ENCODE data around the gene LDLRAD2. TPM values are rescaled to one million over a fixed set of nuclear protein-coding genes. Genes with fewer than 3 reads are reported as not detected.

Gene LDLRAD2
- total RNA-seq (under 1 TPM in 1 of 2 donors, not detected in 1; 0.23 TPM), polyA plus RNA-seq (1 to 10 TPM in 1 of 2 donors, under 1 TPM in 1; 0.12 to 2.7 TPM)

DNA sequence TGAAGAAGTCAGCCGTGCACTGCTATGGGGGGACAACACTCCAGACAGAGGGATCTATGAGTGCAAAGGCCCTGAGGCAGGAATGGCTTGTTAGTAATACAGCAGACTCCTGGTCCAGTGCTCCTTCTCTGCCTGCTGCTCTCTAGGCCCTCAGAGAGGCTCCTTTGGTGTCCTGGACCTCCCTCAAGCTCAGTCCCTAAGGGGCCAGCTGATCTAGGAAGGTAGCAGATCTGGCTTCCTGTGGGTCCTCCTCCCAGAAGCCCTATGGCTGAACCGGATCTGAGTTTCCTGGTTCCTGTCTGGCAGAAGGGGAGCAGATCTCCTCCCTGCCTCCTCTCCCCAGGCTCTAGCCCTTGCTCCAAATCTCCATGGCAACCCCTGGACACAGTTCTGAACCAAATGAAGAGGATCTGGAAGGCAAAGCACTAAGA lies at the start of gene LDLRAD2:
Gene LDLRAD2 (plus strand): TSS at position 391 of the 431 bp plus-strand sequence. CDS start 187 bp downstream, outside the sequence.
- WGBS = 77% methylated on average over 2 of the region's 2 CpGs
- no peak within 1 kb of the TSS for H3K27ac ChIP-seq (ENCODE audit: low read depth in 1 of 2, low read length in 2 of 2)
- no peaks in the 10 kb centered on the region for H3K36me3 ChIP-seq (ENCODE audit: control insufficient read depth in 4 of 4, insufficient read depth in 3 of 4, low read depth in 1 of 4, low read length in 3 of 4)
- DNase-seq (ENCODE audit: low spot score) = no peak
- H3K4me1 ChIP-seq (ENCODE audit: control insufficient read depth in 4 of 4, insufficient read depth in 4 of 4, low read length in 3 of 4) = peaks cover 0 to 8% (median 0%) of the 10 kb centered on the region in 4 donors
- H3K9ac ChIP-seq (ENCODE audit: low read depth in 1 of 2, low read length in 2 of 2) = no peak within 1 kb of the TSS
- H3K4me3 ChIP-seq (ENCODE audit: low read depth in 1 of 3, low read length in 3 of 3) = no peak within 1 kb of the TSS
- H3K27me3 ChIP-seq (ENCODE audit: control insufficient read depth in 4 of 4, insufficient read depth in 4 of 4, low read length in 3 of 4) = no peaks in the 10 kb centered on the region
- TF ChIP-seq, protein P1, sequence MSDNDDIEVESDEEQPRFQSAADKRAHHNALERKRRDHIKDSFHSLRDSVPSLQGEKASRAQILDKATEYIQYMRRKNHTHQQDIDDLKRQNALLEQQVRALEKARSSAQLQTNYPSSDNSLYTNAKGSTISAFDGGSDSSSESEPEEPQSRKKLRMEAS (IDR thresholded peaks at IDR 0.05) = no peak
- TF ChIP-seq, protein P2, sequence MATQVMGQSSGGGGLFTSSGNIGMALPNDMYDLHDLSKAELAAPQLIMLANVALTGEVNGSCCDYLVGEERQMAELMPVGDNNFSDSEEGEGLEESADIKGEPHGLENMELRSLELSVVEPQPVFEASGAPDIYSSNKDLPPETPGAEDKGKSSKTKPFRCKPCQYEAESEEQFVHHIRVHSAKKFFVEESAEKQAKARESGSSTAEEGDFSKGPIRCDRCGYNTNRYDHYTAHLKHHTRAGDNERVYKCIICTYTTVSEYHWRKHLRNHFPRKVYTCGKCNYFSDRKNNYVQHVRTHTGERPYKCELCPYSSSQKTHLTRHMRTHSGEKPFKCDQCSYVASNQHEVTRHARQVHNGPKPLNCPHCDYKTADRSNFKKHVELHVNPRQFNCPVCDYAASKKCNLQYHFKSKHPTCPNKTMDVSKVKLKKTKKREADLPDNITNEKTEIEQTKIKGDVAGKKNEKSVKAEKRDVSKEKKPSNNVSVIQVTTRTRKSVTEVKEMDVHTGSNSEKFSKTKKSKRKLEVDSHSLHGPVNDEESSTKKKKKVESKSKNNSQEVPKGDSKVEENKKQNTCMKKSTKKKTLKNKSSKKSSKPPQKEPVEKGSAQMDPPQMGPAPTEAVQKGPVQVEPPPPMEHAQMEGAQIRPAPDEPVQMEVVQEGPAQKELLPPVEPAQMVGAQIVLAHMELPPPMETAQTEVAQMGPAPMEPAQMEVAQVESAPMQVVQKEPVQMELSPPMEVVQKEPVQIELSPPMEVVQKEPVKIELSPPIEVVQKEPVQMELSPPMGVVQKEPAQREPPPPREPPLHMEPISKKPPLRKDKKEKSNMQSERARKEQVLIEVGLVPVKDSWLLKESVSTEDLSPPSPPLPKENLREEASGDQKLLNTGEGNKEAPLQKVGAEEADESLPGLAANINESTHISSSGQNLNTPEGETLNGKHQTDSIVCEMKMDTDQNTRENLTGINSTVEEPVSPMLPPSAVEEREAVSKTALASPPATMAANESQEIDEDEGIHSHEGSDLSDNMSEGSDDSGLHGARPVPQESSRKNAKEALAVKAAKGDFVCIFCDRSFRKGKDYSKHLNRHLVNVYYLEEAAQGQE (IDR thresholded peaks at IDR 0.05) = no peak
- no peak for TF ChIP-seq HNF4G (IDR thresholded peaks at IDR 0.05)
- no peak for TF ChIP-seq HNF4A (conservative IDR thresholded peaks at IDR 0.05)
- no peak for TF ChIP-seq GABPA (IDR thresholded peaks at IDR 0.05 in 1 of 2, conservative IDR thresholded peaks at IDR 0.05 in 1 of 2)
- TF ChIP-seq, protein P3, sequence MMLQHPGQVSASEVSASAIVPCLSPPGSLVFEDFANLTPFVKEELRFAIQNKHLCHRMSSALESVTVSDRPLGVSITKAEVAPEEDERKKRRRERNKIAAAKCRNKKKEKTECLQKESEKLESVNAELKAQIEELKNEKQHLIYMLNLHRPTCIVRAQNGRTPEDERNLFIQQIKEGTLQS (IDR thresholded peaks at IDR 0.05) = no peak
- H3K9me3 ChIP-seq (ENCODE audit: control insufficient read depth in 4 of 4, low read length in 3 of 4) = no peaks in the 10 kb centered on the region

GRCh38 chr1:21763236-21763635 lies 48.8 kb upstream of the LDLRAD2 start:
- H3K27ac ChIP-seq (ENCODE audit: low read depth in 1 of 2, low read length in 2 of 2) = no peak overlapping the region
- H3K4me1 ChIP-seq (ENCODE audit: control insufficient read depth in 4 of 4, insufficient read depth in 4 of 4, low read length in 3 of 4) = peaks cover 0 to 9% (median 3%) of the 10 kb centered on the region in 4 donors
- TF ChIP-seq FOXA1 (IDR thresholded peaks at IDR 0.05) (no peak), GABPA (IDR thresholded peaks at IDR 0.05 in 1 of 2, conservative IDR thresholded peaks at IDR 0.05 in 1 of 2) (no peak)
- WGBS = 94% methylated on average over 10 of the region's 10 CpGs
- no peak for DNase-seq (ENCODE audit: low spot score)
- H3K9ac ChIP-seq (ENCODE audit: low read depth in 1 of 2, low read length in 2 of 2) = no peak overlapping the region
- no peaks in the 10 kb centered on the region for H3K9me3 ChIP-seq (ENCODE audit: control insufficient read depth in 4 of 4, low read length in 3 of 4)
- H3K36me3 ChIP-seq (ENCODE audit: control insufficient read depth in 4 of 4, insufficient read depth in 3 of 4, low read depth in 1 of 4, low read length in 3 of 4) = no peaks in the 10 kb centered on the region
- no peaks in the 10 kb centered on the region for H3K27me3 ChIP-seq (ENCODE audit: control insufficient read depth in 4 of 4, insufficient read depth in 4 of 4, low read length in 3 of 4)
- no peak overlapping the region for H3K4me3 ChIP-seq (ENCODE audit: low read depth in 1 of 3, low read length in 3 of 3)

DNA sequence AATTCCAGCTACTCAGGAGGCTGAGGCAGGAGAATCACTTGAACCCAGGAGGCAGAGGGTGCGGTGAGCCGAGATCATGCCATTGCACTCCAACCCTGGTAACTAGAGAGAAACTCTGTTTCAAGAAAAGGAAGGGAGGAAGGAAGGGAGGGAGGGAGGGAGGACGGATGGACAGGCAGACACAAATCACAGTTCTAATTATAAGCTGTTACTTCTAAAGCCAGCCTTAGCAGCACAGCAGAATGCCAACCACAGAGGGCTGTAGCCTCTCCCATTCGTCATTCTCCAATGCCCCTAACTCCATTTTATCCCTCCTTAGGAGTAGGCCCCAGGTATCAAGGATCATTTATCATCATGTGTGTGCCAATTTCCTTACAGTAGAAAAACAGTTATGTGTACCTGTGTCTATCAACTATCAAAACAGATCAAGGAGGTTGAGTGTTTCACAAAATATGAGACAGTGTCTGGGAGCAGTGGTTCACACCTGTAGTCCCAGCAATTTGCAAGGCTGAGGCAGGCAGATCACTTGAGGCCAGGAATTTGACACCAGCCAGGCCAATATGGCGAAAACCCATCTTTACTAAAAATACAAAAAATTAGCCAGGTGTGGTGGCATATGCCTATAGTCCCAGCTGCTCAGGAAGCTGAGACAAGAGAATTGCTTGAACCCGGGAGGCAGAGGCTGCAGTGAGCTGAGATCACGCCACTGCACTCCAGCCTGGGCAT lies 48.2 kb upstream of the LDLRAD2 start:
- Histone ChIP-seq H3K9ac (ENCODE audit: low read depth in 1 of 2, low read length in 2 of 2) (no peak overlapping the region), H3K36me3 (ENCODE audit: control insufficient read depth in 4 of 4, insufficient read depth in 3 of 4, low read depth in 1 of 4, low read length in 3 of 4) (no peaks in the 10 kb centered on the region), H3K27ac (ENCODE audit: low read depth in 1 of 2, low read length in 2 of 2) (no peak overlapping the region), H3K4me3 (ENCODE audit: low read depth in 1 of 3, low read length in 3 of 3) (no peak overlapping the region), H3K27me3 (ENCODE audit: control insufficient read depth in 4 of 4, insufficient read depth in 4 of 4, low read length in 3 of 4) (no peaks in the 10 kb centered on the region), H3K9me3 (ENCODE audit: control insufficient read depth in 4 of 4, low read length in 3 of 4) (no peaks in the 10 kb centered on the region), H3K4me1 (ENCODE audit: control insufficient read depth in 4 of 4, insufficient read depth in 4 of 4, low read length in 3 of 4) (peaks cover 0 to 9% (median 3%) of the 10 kb centered on the region in 4 donors)
- DNase-seq (ENCODE audit: low spot score) = no peak
- TF ChIP-seq, protein P3 (IDR thresholded peaks at IDR 0.05) = no peak
- TF ChIP-seq YY1 (IDR thresholded peaks at IDR 0.05) (no peak), HNF4A (conservative IDR thresholded peaks at IDR 0.05) (no peak), GABPA (IDR thresholded peaks at IDR 0.05 in 1 of 2, conservative IDR thresholded peaks at IDR 0.05 in 1 of 2) (no peak), EGR1 (IDR thresholded peaks at IDR 0.05; ENCODE audit: low read depth in 2 of 2) (no peak), FOXA1 (IDR thresholded peaks at IDR 0.05) (no peak)
- TF ChIP-seq, protein P4, sequence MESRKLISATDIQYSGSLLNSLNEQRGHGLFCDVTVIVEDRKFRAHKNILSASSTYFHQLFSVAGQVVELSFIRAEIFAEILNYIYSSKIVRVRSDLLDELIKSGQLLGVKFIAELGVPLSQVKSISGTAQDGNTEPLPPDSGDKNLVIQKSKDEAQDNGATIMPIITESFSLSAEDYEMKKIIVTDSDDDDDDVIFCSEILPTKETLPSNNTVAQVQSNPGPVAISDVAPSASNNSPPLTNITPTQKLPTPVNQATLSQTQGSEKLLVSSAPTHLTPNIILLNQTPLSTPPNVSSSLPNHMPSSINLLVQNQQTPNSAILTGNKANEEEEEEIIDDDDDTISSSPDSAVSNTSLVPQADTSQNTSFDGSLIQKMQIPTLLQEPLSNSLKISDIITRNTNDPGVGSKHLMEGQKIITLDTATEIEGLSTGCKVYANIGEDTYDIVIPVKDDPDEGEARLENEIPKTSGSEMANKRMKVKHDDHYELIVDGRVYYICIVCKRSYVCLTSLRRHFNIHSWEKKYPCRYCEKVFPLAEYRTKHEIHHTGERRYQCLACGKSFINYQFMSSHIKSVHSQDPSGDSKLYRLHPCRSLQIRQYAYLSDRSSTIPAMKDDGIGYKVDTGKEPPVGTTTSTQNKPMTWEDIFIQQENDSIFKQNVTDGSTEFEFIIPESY (IDR thresholded peaks at IDR 0.05) = no peak
- TF ChIP-seq, protein P5, sequence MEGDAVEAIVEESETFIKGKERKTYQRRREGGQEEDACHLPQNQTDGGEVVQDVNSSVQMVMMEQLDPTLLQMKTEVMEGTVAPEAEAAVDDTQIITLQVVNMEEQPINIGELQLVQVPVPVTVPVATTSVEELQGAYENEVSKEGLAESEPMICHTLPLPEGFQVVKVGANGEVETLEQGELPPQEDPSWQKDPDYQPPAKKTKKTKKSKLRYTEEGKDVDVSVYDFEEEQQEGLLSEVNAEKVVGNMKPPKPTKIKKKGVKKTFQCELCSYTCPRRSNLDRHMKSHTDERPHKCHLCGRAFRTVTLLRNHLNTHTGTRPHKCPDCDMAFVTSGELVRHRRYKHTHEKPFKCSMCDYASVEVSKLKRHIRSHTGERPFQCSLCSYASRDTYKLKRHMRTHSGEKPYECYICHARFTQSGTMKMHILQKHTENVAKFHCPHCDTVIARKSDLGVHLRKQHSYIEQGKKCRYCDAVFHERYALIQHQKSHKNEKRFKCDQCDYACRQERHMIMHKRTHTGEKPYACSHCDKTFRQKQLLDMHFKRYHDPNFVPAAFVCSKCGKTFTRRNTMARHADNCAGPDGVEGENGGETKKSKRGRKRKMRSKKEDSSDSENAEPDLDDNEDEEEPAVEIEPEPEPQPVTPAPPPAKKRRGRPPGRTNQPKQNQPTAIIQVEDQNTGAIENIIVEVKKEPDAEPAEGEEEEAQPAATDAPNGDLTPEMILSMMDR (IDR thresholded peaks at IDR 0.05; ENCODE audit: low read depth, low read length, missing input control) = no peak
- 81% methylated on average over 7 of the region's 7 CpGs for WGBS
